ENCODE data around the gene PIAS3.

Gene PIAS3

DNA sequence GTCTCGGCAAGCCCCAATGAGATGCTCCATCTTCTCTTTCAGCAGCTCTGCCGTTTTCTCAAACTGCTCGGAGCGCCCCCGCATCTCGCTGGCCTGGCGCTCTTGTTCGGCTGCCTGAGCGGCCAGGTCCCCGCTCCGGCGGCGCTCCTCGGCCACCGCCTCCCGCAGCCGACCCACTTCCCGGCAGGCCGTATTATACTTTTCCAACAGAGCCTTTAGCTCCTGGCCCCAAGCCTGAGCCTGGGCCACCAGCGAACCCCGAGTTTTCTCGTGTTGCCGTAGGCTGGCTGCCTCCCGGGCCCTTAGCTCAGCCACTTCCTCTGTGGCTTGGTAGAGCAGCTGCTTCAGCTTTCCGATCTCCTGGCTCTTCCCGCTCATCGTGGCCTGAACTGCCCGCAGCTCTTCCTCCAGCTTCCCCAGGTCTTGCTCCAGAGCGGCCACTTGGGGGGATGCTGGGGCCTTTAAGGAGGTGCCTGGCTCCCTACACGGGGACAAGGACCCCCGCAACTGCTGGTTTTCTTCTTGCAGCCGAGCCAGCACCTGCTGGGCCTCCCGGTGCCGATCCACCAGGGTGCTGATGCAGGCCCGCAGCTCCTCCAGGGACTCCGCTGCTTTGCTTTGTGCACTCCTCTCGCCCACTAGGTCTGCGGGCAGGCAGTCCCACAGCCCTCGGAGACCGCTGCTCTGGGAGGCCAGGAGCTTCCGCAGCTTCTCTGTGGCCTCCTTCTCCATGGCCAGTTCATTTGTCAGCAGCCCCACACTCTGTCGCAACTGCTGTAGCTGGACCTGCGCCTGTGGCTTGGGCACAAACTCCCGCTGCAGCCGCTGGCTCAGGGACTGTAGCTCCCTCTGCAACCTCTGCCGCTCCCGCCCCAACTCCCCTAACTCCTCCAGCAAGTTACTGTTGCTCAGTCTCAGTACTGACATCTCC is 13.4 kb upstream of the PIAS3 start:
- peak overlapping the region; percentile 68 for H3K4me3 ChIP-seq (ENCODE audit: low read depth, low read length)

DNA sequence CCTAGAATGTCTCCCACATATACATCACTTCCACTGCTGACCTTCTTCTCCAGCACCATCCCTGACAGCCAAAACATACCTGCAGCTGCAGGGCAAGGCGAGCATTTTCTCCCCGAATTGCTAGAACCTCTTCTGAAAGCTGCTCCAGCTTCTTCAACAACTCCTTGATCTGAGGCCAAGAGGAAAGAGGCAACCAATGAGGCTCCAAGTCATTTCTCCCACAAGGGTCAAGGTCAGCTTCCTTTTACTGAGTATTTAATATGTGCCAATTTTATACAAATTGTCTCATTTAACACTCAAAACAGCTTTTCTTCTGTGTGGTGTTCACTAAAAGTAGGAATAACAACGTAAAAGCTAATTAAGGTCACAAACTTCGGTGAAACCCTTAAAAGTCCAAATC is 9.4 kb upstream of the PIAS3 start:
- TF ChIP-seq POLR2A (IDR thresholded peaks at IDR 0.05; ENCODE audit: extremely low read depth, insufficient read length) (no peak), MYC (IDR thresholded peaks at IDR 0.05; ENCODE audit: low read depth, low read length) (no peak)
- TF ChIP-seq, protein P1, sequence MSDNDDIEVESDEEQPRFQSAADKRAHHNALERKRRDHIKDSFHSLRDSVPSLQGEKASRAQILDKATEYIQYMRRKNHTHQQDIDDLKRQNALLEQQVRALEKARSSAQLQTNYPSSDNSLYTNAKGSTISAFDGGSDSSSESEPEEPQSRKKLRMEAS (IDR thresholded peaks at IDR 0.05; ENCODE audit: low read depth, low read length), result no peak
- TF ChIP-seq, protein P2, sequence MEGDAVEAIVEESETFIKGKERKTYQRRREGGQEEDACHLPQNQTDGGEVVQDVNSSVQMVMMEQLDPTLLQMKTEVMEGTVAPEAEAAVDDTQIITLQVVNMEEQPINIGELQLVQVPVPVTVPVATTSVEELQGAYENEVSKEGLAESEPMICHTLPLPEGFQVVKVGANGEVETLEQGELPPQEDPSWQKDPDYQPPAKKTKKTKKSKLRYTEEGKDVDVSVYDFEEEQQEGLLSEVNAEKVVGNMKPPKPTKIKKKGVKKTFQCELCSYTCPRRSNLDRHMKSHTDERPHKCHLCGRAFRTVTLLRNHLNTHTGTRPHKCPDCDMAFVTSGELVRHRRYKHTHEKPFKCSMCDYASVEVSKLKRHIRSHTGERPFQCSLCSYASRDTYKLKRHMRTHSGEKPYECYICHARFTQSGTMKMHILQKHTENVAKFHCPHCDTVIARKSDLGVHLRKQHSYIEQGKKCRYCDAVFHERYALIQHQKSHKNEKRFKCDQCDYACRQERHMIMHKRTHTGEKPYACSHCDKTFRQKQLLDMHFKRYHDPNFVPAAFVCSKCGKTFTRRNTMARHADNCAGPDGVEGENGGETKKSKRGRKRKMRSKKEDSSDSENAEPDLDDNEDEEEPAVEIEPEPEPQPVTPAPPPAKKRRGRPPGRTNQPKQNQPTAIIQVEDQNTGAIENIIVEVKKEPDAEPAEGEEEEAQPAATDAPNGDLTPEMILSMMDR (IDR thresholded peaks at IDR 0.05; ENCODE audit: low read depth, low read length), result no peak
- DNase-seq (ENCODE audit: low read depth), result no peak
- H3K4me3 ChIP-seq (ENCODE audit: low read depth, low read length), result no peak overlapping the region

More for the DNA sequence above, 13.4 kb upstream of the PIAS3 start:
- TF ChIP-seq POLR2A (IDR thresholded peaks at IDR 0.05; ENCODE audit: extremely low read depth, insufficient read length) (peak; percentile 27), MYC (IDR thresholded peaks at IDR 0.05; ENCODE audit: low read depth, low read length) (peak; percentile 39; the same call in 1 of the 2 replicates)
- TF ChIP-seq, protein P1 (IDR thresholded peaks at IDR 0.05; ENCODE audit: low read depth, low read length), result 0 out of 2 replicates have a peak, but pooled peaks have one; percentile 39
- TF ChIP-seq, protein P2 (IDR thresholded peaks at IDR 0.05; ENCODE audit: low read depth, low read length), result no peak
- peak; percentile 91 for DNase-seq (ENCODE audit: low read depth)

DNA sequence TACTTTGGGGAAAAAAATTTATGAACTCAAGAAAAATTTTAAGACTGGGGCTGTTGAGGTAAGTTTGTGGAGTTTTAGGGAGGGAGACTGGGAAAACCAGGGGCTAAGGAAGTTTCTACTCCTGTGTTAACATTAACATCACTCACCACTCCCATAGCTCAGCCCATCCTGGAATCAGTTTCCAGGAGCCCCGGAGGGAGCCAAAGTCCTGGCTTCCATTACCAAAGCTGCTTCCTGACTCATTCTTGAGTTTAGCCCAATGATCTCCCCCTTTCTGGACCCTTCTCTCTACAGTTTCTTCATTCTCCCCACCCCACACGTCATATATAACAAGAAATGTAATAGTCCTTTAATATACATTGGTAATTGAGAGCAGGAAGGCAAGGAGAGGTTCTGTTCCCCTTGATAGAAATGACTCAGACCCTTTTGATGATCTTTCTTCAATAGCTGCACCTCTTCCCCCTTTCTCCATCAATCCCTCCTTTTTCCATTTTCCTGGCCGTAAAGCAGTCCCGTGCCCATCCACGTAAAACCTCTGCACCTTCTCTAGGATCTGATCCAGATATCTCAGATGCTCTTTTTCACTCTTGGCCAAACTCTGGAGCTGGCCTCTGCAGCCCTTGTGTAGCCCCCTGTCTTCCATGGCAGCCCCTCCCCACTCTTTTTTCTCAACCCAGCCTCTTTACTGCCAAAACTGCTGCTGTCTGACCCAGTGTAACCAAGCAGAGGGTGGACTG is 4.6 kb upstream of the PIAS3 start:
- no peak overlapping the region for H3K4me3 ChIP-seq (ENCODE audit: low read depth, low read length)
- TF ChIP-seq MYC (IDR thresholded peaks at IDR 0.05; ENCODE audit: low read depth, low read length), result no peak
- TF ChIP-seq, protein P2 (IDR thresholded peaks at IDR 0.05; ENCODE audit: low read depth, low read length), result no peak
- TF ChIP-seq, protein P1 (IDR thresholded peaks at IDR 0.05; ENCODE audit: low read depth, low read length), result no peak
- no peak for TF ChIP-seq POLR2A (IDR thresholded peaks at IDR 0.05; ENCODE audit: extremely low read depth, insufficient read length)
- DNase-seq (ENCODE audit: low read depth), result no peak

DNA sequence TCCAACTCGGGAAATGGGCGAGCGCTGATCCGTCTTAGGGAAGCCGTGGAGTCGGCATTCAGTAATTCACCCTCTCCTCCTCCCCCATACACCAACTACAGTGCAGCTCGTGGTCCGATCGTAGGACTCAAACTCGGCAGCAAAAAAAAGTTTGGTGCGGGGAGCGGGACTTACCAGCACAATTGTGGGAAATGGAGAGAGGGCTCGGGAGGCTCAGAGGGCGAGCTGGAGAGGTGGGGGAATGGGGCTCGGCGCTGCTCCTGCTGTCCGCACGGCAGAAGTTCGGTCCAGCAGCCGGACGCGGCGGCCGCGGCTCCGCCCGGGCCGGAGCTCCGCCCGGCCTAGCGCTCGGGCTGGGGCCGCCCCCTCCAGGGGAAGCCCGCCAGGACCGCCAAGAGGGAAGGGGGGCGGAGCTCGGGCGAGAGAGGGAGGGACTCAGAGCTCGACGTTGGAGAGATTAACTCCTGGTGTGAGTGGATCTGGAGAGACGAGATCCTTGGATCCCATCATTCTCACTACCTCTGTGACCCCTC is 676 bp upstream of the PIAS3 start:
- DNase-seq (ENCODE audit: low read depth), result peak; percentile 85
- H3K4me3 ChIP-seq (ENCODE audit: low read depth, low read length), result peak overlapping the region; percentile 85
- TF ChIP-seq, protein P2 (IDR thresholded peaks at IDR 0.05; ENCODE audit: low read depth, low read length), result no peak
- TF ChIP-seq POLR2A (IDR thresholded peaks at IDR 0.05; ENCODE audit: extremely low read depth, insufficient read length), result peak; percentile 81

DNA sequence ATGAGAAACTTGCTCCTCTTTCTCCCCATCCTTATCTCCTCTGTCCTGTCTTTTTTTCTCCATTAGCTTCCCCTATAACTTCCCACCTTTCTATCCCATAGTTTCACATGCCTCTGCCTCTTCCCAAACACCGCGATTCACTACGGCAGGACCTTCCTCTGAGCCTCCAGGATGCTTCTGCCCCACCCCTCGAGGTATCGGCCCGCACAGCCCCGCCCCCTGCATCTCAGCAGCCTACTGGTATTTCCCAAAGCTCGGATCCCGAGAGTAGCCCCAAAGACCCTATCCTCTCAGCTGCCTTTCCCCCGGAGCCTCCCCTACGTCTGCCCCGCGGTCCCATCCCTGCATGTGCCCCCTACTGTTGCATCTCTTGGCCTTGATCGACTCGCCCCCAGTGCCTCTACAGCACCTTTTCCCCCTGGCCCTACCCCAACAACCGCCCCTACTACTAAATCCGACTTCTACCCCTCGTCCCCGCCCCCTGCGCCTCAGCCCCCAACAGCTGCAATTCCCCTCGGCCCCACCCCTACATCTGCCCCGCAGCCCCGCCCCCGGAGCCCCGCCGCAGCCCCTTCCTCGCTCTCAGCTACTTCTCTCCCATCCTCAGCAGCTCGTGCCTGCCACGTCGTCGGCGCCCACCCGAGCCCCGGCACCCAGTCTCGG is 512 bp downstream of the PIAS3 start:
- TF ChIP-seq MYC (IDR thresholded peaks at IDR 0.05; ENCODE audit: low read depth, low read length), result no peak
- TF ChIP-seq, protein P2 (IDR thresholded peaks at IDR 0.05; ENCODE audit: low read depth, low read length), result no peak
- TF ChIP-seq, protein P1 (IDR thresholded peaks at IDR 0.05; ENCODE audit: low read depth, low read length), result no peak
- no peak for TF ChIP-seq POLR2A (IDR thresholded peaks at IDR 0.05; ENCODE audit: extremely low read depth, insufficient read length)
- peak; percentile 70 for DNase-seq (ENCODE audit: low read depth)
- peak overlapping the region; percentile 62 for H3K4me3 ChIP-seq (ENCODE audit: low read depth, low read length)

All from NB4 (cell line).